Fibroblast of lung (primary cell): Measurements from ENCODE around the gene CFAP46. TPM values are rescaled to one million over a fixed set of nuclear protein-coding genes. Genes with fewer than 3 reads are reported as not detected.

Source experiments
- DNase-seq, 2 donors: peaks; one replicate each; pipeline versions ENCODE4 v3.0.0 to v3.0.0-alpha.2; 2010; ENCODE audit warnings: low read depth in 2 of 2
- H2AFZ ChIP-seq: 2 replicates; pipeline ENCODE4 v1.5.1; 2012; ENCODE audit warnings: low read length, control low read depth, inconsistent platforms
- H3K27ac ChIP-seq: 2 replicates; pipeline ENCODE4 v1.5.1; 2011; ENCODE audit warnings: low read length, control low read depth; ENCODE audit not compliant: insufficient read depth
- H3K27me3 ChIP-seq: 2 replicates; pipeline ENCODE4 v1.5.1; 2011; ENCODE audit warnings: mild to moderate bottlenecking, low read length; ENCODE audit not compliant: control insufficient read depth, insufficient read depth
- H3K36me3 ChIP-seq: 2 replicates; pipeline ENCODE4 v1.5.1; 2011; ENCODE audit warnings: low read length; ENCODE audit not compliant: control insufficient read depth, insufficient read depth
- H3K4me1 ChIP-seq: 2 replicates; pipeline ENCODE4 v1.5.1; 2011; ENCODE audit warnings: low read length; ENCODE audit not compliant: control insufficient read depth, insufficient read depth; ENCODE audit errors: extremely low read depth
- H3K4me2 ChIP-seq: 2 replicates; pipeline ENCODE4 v1.5.1; 2011; ENCODE audit warnings: low read length, control low read depth; ENCODE audit not compliant: insufficient read depth; ENCODE audit errors: extremely low read depth
- H3K4me3 ChIP-seq, 4 experiments: fragments of 200-600 bp in 1 of 4; sonication (generic) in 1 of 4; replicated peaks in 1 of 4; 2 replicates each; pipeline ENCODE4 v1.5.1; 2011 to 2016; ENCODE audit warnings: low read length in 4 of 4, low read depth in 3 of 4, mild to moderate bottlenecking in 3 of 4, control low read depth in 2 of 4, inconsistent platforms in 1 of 4, mixed read lengths in 1 of 4; ENCODE audit not compliant: insufficient read depth in 1 of 4; ENCODE audit errors: control extremely low read depth in 1 of 4
- H3K79me2 ChIP-seq: 2 replicates; pipeline ENCODE4 v1.5.1; 2012; ENCODE audit warnings: mild to moderate bottlenecking, low read length, inconsistent platforms; ENCODE audit not compliant: control insufficient read depth, insufficient read depth
- H3K9ac ChIP-seq: 2 replicates; pipeline ENCODE4 v1.5.1; 2011; ENCODE audit warnings: mild to moderate bottlenecking, low read length, control low read depth; ENCODE audit not compliant: insufficient read depth
- H3K9me3 ChIP-seq: 2 replicates; pipeline ENCODE4 v1.5.1; 2012; ENCODE audit warnings: low read depth, low read length; ENCODE audit not compliant: control insufficient read depth, insufficient read depth
- H4K20me1 ChIP-seq: 2 replicates; pipeline ENCODE4 v1.5.1; 2011; ENCODE audit warnings: low read length; ENCODE audit not compliant: control insufficient read depth, insufficient read depth; ENCODE audit errors: extremely low read depth
- CTCF ChIP-seq, 2 donors: IDR thresholded peaks in 1 of 2; conservative IDR thresholded peaks in 1 of 2; 1 replicate in 1 of 2; 2 replicates in 1 of 2; pipeline ENCODE4 v1.5.1; 2011 to 2012; ENCODE audit warnings: low read length in 2 of 2, control low read depth in 1 of 2, inconsistent platforms in 1 of 2, low read depth in 1 of 2, mild to moderate bottlenecking in 1 of 2
- EZH2 ChIP-seq: IDR thresholded peaks from 2 replicates; pipeline ENCODE4 v1.5.1; 2012; ENCODE audit warnings: low read length, control low read depth, mild to moderate bottlenecking; ENCODE audit errors: missing control alignments
- polyA plus RNA-seq, 2 donors: library from polyadenylated mRNA; depleted of rRNA in 1 of 2; stranded (reverse) in 1 of 2; unstranded in 1 of 2; fragments of >200 nt; gene quantifications; 2 replicates each; pipeline ENCODE4 v1.2.1, GENCODE V29; 2011 to 2012; ENCODE audit warnings: missing spikeins in 1 of 2
- total RNA-seq: library from RNA; depleted of rRNA; stranded (reverse); fragments of >200 nt; gene quantifications from 2 replicates; pipeline ENCODE4 v1.2.1, GENCODE V29; 2014

Gene CFAP46
- total and polyA plus RNA-seq, 2 donors (not counting 1 experiment from before 2014, with no cell fraction given): 0.25 to 0.66 TPM

DNA sequence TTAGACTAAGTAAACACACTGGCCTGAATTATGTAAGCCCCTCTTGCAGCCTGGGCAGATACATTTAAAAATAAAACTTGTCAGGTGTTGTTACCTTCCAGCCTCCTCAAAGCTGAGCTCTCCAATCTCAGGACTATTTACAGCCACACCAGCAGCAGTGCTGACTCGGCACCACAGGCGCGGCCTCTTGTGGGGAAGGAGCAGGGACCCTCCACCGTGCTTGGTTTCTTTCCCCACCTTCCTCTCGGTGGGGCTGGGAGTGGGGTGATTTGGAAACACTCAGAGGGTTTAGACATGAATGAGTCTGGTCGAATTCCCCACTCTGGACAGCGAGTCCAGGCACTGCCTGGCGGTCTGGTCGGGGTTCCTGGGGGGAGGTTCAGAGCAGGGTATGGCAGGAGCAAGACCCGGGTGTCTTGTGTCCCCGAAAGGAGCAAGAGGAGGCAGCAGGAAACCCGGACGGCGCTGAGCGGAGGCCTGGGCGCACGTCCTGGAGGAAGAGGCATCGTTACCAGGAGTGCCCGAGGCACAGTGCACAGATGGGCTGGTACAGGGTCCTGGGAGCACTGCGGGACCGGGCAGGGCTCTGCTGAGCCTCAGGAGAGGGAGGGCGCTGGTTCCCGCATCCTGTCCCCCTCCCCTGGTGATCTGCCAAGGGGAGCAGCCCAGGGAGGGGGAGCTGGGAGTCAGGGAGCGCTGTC is 29.2 kb upstream of the CFAP46 start:
- DNase-seq: no peak
- no peak overlapping the region for H3K9ac ChIP-seq
- H3K79me2 ChIP-seq: no peaks in the 10 kb centered on the region

DNA sequence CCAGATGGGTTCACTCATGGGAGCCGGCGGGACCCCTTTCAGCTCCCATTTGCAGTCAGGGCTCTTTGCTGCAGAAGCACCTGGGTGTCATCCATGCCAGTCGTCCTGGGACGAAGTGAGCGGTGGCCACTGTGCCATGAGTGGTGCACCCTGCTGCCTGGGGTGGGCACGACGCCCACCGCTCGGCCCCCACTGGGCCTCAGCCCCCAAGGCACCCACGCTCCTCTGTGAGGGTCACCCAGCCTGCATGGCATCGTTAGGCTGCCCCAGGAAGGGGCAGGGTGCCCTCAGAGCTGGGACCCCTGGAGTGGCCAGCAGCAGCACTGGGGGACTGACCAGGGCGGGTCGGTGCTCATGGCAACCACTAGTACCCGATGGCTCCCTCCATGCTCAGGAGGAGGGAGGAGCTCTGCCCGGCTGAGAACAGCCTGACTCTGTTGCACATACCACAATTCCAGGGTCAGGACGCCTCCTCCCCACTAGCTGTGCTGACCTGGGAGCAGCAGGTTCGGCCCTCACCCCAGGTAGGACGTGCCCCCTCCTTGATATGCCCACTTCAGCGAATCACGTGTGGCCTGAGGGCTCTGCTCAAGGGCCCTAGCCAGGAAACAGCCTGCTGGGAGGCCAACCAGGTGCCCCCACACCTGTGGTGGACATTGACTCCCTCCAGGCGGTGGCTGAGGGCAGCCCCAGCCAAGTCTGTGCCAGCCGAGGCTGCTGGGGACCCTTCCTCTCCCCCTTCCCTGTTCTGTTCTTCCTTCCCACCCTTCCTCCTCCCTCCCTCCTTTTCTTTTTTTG is 28.5 kb upstream of the CFAP46 start:
- DNase-seq: no peak
- H3K9ac ChIP-seq: no peak overlapping the region
- H2AFZ ChIP-seq: no peak overlapping the region
- peaks cover 6% of the 10 kb centered on the region for H3K27me3 ChIP-seq
- H3K9me3 ChIP-seq: no peaks in the 10 kb centered on the region
- no peak overlapping the region for H3K4me2 ChIP-seq
- TF ChIP-seq EZH2 (no peak), CTCF (conservative IDR thresholded peaks at IDR 0.05 in 1 of 2, IDR thresholded peaks at IDR 0.05 in 1 of 2; ENCODE audit: low read depth in 1 of 2, low read length in 2 of 2) (no peak)
- no peak overlapping the region for H3K27ac ChIP-seq
- H4K20me1 ChIP-seq: no peaks in the 10 kb centered on the region
- no peaks in the 10 kb centered on the region for H3K79me2 ChIP-seq
- no peaks in the 10 kb centered on the region for H3K36me3 ChIP-seq
- H3K4me1 ChIP-seq: no peaks in the 10 kb centered on the region
- H3K4me3 ChIP-seq: no peak overlapping the region

More for the DNA sequence above, 29.2 kb upstream of the CFAP46 start:
- Histone ChIP-seq H3K4me2 (no peak overlapping the region), H4K20me1 (no peaks in the 10 kb centered on the region), H3K36me3 (no peaks in the 10 kb centered on the region), H2AFZ (no peak overlapping the region), H3K4me3 (no peak overlapping the region), H3K9me3 (no peaks in the 10 kb centered on the region), H3K27ac (no peak overlapping the region), H3K27me3 (peaks cover 6% of the 10 kb centered on the region), H3K4me1 (no peaks in the 10 kb centered on the region)
- TF ChIP-seq CTCF (conservative IDR thresholded peaks at IDR 0.05 in 1 of 2, IDR thresholded peaks at IDR 0.05 in 1 of 2; ENCODE audit: low read depth in 1 of 2, low read length in 2 of 2): no peak
- TF ChIP-seq EZH2: no peak

DNA sequence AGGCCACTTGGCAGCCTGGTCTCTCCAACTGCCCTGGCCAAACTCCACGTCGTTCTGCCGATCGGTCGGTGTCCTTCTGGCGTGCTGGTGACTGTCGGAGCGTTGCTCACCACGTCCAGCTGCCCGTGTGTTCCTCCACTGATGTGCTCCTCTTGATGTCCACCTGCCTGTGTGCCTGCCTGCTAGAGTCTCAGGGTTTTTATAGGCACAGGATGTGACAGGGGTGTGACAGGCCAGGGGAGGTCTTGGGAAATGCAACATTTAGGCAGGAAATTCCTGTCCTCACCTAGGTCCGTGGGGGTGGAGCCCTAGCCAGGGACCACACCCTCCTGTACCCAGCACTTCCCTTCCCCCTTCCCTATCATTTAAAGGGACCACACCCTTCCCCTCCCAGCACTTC is 25.2 kb upstream of the CFAP46 start:
- Histone ChIP-seq H2AFZ (no peak overlapping the region), H3K4me2 (no peak overlapping the region), H4K20me1 (no peaks in the 10 kb centered on the region), H3K9ac (no peak overlapping the region), H3K4me3 (no peak overlapping the region), H3K9me3 (no peaks in the 10 kb centered on the region), H3K4me1 (no peaks in the 10 kb centered on the region), H3K79me2 (no peaks in the 10 kb centered on the region), H3K36me3 (no peaks in the 10 kb centered on the region), H3K27me3 (peaks cover 8% of the 10 kb centered on the region), H3K27ac (no peak overlapping the region)
- DNase-seq: no peak
- TF ChIP-seq EZH2 (no peak), CTCF (conservative IDR thresholded peaks at IDR 0.05 in 1 of 2, IDR thresholded peaks at IDR 0.05 in 1 of 2; ENCODE audit: low read depth in 1 of 2, low read length in 2 of 2) (no peak)
